NCI-H2107 treated with DMSO at 0.1 percent for 48 hours (cell line): ENCODE results near the gene SLC27A2.
A peak's percentile ranks its signal among the peaks of the same experiment; 100 is the strongest.
"Not testable (repeated sequence)": the region's sequence is repeated elsewhere in the genome, so short reads cannot be mapped to it uniquely, and the experiment has no call there.

Experiments used
- DNase-seq: peaks from one replicate; lab custom pipeline; 2025; ENCODE audit not compliant: unreplicated experiment; lab: John Stamatoyannopoulos, UW

The SLC27A2 gene

DNA sequence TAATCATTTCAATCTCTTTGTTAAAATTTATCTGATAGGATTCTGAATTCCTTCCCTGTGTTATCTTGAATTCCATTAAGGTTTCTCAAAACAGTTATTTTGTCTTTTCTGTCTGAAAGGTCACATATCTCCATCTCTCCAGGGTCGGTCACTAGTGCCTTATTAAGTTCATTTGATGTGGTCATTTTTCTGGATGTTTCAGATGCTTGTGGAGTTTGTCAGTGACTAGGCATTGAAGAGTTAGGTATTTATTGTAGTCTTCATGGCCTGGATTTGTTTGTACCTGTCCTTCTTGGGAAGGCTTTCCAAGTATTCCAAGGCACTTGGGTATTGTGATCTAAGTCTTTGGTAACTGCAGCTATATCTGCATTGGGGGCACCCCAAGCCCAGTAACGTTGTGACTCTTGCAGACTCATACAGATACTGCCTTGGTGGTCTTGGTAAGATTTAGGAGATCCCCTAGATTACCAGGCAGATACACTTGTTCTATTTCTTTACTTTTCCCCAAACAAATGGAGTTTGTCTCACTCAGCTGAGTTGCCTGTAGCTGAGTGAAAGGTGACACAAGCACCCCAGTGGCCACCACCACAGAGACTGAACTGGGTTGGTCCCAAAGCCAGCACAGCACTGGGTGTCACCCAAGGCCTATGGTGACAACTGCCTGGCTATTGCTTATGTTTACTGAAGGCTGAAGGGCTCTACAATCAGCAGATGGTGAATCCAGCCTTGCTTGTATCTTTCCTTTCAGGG, 18.9 kb upstream of the SLC27A2 start:
- DNase-seq: no peak

DNA sequence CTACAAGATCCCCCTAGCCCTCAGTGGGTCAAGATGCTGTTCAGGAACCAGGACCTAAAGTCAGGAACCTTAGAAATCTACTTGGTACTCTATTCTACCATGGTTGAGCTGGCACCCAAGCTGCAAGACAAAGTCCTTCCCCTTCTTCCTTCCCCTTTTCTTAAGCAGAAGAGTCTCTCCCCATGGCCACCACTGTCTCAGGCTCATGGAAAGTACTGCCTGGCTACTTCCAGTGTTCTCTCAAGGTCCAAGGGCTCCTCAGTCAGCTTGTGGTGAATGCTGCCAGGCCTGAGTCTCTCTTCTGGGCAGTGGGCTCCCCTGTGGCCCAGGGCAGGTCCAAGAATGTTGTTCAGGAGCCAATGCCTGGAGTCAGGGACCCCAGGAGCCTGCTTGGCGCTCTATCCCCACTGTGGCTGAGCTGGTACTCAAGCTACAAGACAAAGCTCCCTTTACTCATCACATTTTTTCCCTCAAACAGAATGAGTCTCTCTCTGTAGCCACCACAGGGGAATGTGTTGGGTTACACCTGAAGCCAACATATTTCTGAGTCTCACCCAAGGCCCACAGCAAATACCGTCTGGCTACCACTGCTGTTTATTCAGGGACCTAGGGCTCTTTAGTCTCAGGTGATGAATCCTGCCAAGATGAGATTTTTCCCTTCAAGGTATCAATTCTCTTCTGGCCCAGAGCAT, 18.1 kb upstream of the SLC27A2 start:
- DNase-seq: no peak

DNA sequence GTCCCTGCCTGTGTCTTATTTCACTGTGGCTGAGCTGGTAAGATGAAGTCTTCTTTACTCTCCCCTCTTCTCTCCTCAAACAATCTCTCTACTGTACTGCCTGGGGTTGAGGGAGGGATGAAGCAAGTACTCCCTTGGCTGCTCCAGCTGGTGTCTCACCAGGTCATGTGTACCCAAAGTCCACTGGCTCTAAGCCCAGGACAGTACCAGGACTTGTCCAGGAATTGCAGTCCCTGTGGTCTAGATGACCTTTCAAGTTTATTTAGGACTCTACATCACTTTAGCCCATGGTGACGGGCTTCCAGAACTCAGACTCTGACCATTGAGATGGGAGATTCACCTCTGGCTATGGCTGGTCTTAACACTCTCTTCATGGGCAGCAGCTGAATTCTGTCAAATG, 17.5 kb upstream of the SLC27A2 start:
- no peak for DNase-seq

DNA sequence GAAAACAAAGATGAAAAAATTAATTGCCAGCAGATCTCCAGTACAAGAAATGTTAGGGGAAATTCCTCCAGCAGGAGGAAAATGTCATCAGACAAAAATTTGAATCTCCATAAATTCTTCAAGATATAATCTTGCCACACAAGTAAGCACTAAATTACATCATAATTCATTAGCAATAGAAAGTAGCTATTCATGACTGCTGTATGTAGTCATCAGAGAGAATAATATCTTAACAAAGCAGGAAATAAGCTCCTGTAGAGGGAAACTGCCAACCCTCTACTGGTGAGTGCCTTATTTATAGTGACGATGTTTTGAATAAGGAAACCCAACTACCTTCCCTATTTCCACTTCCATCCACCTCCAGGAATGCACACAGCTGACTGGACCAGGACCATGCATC, 15.8 kb upstream of the SLC27A2 start:
- DNase-seq: no peak

DNA sequence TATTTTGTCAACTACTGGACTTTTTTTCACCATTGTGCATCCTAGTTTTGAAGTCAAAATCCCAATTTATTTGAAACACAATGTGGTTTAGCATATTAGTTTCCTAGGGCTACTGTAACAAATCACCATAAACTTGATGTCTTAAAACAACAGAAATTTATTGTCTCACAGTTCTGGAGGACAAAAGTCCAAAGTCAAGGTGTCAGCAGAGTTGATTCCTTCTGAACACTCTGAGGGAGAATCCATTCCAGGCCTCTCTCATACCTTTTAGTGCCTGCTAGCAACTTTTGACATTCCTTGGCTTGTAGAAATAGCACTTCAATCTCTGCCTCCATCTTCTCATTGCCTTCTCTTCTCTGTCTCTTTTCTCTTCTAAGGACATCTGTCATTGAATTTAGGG, 14.9 kb upstream of the SLC27A2 start:
- no peak for DNase-seq

DNA sequence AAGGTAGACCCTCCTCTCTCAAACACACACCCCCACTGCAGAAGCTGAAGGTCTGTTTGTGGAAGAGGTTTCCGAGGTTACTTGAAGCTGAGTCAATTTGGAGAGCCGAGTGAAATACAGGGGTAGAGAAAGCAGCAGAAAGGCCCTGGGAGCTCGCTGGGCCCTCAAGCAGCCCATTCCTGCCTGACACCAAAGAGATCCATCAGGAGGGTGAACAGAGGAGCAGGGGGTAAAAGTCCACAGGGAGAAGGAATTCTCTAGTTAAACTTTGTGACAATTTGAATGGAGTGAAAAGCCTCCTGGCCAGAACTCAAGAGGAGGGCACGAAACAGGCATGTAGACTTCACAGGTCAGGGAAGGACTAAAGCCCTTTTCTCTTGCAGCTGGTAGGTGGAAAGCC, 13.6 kb upstream of the SLC27A2 start:
- no peak for DNase-seq

DNA sequence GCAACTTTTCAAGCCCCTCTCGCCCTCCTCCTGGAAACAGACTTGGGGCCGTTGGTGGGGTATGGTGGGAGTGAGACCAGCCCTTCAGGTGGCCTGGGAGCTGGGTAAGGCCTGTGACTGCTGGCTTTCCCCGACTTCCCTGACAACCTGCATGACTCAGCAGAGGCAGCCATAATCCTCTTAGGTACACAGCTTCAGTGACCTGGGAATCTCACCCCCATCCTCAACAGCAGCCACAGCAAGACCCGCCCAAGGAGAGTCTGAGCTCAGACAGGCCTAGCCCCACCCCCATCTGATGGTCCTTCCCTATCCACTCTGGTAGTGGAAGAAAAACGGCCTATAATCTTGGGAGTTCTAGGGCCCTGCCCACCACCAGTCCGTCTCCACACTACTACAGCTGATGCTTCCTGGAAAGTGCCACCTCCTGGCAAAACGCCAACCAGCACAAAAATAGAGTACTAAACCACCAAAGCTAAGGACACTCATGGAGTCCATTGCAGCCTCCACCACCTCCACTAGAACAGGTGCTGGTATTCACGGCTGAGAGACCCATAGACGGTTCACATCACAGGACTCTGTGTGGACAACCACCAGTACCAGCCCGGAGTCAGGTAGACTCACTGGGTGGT, 13.1 kb upstream of the SLC27A2 start:
- no peak for DNase-seq

DNA sequence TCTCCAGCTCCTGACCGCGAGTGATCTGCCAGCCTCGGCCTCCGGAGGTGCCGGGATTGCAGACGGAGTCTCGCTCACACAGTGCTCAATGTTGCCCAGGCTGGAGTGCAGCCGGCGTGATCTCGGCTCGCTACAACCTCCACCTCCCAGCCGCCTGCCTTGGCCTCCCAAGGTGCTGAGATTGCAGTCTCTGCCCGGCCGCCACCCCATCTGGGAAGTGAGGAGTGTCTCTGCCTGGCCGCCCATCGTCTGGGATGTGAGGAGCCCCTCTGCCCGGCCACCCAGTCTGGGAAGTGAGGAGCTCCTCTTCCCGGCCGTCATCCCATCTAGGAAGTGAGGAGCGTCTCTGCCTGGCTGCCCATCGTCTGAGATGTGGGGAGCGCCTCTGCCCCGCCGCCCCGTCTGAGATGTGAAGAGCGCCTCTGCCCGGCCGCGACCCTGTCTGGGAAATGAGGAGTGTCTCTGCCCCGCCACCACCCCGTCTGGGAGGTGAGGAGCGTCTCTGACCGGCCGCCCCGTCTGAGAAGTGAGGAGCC, 9.6 kb upstream of the SLC27A2 start:
- DNase-seq: not testable (repeated sequence)

DNA sequence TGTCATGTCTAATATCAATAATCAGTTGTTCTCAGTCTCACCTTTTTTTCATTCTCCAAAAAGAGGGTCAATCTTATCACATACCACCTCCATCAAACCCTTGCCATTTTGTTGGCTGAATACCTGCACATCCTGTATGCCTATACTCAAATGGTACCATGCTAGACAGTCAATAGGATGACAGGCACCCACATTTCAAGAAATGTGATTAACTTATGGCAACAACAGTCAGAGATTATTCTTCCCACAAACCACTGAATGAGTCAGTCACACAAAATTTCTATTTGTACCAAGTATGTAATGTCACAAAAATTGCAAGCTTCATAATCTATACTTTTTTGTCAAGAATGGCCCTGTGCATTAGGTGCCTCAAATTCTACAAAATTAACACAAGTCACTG, 5.1 kb upstream of the SLC27A2 start:
- DNase-seq: no peak

DNA sequence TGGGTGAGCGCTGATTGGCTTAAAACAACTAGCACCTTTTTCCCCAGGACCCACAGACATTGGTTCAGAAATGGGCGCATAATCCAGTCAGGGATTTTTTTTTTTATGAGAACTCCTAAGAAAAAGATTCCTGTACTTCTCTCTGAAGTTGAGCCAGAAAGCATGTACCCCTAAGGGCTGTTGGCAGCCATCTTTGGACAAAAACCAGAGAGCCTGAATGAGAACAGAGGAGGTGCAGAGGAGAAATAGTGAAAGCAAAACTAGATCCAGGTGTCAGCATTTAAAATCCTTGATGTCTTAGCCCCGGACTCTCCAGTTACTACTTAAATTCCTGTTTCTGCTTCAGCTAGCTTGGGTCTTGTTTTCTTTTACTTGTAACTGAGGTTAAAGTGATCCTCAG, 1.9 kb upstream of the SLC27A2 start:
- no peak for DNase-seq

DNA sequence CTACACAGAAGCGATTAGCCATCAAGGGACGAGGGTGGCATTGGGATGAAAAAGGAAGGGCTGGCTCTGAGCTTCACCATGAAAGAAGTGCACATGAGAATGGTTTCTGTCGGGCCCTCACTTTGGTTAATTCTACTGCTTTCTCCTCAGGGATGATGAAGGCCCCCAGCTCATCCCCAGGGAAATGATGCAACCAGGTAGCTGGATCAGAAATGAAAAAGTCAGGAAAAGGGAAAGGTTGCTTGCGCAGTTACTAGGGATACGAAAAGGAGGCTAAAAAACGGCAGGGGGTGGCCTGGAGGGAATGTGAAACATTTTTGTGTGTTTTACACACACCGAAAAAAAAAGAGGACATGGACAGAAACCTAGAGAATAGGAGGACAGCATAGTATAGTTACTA, 1.4 kb upstream of the SLC27A2 start:
- DNase-seq: no peak

DNA sequence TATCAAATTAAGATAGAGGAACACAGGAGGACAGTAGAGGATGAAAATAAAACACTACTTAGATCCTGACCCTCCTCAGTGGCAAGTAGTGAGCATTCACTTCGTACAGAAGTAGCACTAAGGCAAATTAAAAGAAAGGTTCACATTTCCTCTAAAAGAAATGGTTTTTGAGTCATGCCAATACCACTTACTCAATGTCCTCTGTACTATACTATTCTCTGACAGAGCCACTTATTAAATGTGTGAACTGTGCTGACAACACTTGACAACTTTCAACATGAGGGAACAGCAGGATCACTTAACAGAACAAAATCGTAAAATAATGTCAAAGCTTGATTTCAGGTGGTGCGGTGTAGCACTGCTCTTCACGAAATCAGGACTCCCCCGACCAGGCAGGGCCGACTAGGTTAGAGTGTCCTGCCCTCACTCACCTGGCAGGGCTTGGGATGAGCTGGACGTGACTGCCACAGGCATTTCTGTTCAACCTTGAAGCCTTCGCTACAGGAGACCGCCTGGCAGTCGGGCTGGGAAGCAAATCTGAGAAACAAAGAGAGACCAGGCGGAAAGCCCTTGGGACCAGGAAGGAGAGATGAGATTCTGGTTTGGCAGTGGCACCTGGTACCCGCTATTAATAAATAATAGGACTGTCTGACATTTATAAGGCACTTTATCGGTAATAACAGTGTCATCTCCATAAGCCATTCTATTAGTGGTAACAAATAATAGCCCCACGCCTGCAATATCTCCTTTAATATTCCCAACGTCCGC, 611 bp upstream of the SLC27A2 start:
- DNase-seq: peak; percentile 31

DNA sequence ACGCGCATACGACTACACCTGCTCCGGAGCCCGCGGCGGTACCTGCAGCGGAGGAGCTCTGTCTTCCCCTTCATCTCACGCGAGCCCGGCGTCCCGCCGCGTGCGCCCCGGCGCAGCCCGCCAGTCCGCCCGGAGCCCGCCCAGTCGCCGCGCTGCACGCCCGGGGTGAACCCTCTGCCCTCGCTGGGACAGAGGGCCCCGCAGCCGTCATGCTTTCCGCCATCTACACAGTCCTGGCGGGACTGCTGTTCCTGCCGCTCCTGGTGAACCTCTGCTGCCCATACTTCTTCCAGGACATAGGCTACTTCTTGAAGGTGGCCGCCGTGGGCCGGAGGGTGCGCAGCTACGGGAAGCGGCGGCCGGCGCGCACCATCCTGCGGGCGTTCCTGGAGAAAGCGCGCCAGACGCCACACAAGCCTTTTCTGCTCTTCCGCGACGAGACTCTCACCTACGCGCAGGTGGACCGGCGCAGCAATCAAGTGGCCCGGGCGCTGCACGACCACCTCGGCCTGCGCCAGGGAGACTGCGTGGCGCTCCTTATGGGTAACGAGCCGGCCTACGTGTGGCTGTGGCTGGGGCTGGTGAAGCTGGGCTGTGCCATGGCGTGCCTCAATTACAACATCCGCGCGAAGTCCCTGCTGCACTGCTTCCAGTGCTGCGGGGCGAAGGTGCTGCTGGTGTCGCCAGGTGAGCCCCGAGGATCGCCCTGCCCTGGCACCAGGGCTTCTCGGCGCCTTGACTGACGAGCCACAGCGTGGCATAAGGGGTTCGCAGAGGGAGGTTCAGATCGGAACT, 420 bp downstream of the SLC27A2 start:
- DNase-seq: peak; percentile 10

DNA sequence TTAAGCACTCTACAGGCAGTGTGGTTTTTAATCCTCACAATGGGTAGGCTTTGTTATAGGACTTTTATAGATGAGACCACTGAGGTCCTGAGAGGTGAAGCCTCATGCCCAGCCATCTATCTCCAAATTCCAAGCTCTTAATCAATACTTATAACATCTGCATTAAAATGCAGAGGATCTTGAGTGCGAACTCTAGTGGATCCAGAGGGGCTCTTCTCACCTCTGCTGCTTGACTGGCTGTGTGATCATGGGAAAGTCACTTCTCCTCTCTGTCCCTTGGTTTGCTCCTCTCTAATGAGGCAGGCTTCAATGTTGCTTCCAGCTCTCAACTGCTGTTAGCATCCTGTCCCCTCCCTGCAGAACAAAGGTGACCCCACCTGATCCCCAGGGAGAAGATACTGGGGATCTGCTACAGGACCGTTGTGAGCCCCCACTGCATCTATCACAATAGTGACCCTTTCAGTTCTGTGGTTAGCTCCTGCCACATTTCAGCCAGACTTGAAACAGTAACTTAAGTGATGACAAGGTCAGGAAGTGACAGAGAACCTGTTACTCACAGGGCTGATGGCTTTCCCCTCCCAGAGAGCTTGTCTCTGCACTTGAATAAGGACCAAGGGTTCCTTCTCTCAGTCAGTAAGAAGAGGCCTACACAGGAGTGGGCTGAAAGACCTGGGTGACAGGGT, 1.3 kb downstream of the SLC27A2 start:
- no peak for DNase-seq

DNA sequence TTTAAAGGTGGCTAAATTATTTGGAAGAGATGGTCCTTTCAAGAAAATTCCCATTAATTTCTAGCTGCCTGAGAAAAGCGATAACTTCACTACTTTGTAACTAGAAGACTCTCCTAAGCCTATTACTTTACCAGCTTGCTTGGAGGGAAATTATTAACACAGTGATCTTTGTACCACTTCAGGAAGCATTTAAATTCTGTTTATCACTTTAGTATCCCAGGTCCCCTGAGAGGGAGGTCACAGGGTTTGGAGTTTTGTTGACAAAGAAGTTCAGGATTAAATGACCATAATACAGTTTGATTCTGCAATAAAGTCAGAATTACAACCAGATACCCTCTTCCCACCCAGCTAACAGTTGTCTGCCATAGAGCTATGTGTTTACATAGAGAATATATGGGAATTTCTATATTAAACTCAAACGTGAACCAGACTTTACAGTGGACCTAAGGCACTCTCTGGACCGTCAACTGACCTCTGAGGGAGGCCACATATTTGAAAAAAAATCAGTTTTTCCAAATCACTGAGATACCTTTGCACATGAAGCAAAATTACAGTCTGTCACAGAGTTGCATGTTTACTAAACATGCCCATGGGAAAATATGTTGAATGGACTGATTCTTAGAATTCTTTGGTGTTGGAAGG, 3.0 kb downstream of the SLC27A2 start:
- no peak for DNase-seq

DNA sequence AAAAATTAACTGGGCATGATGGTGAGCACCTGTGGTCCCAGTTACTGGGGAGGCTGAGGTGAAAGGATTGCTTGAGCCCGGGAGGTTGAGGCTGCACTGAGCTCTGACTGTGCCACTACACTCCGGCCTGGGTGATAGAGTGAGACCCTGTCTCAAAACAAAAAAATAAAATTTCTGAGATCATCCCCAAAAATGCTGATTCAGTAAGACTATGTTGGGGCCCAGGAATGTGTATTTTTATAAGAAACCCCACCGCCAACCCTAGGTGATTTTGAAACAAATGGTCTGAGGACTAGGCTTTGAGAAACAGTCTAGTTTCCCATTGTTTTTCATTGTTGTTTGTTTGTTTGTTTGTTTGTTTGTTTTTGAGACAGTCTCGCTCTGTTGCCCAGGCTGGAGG, 4.1 kb downstream of the SLC27A2 start:
- no peak for DNase-seq

DNA sequence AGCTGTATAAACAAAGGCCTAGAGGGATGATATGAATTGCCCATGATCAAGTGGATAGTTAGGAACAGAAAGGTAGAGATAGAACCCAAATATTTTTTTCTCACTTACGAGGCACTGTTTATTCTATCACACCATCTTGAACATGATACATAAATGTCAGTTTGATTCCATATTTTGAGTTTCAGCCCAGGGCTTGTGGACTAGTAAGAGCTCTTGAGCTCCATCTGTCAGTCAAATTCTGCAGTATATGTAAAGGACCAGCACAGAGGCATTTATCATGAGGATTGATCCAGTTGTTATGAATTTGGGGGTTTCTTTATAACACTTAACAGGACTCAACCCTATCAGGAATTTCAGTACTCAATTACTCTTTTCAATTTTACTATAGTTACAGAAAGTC, 4.8 kb downstream of the SLC27A2 start:
- no peak for DNase-seq

DNA sequence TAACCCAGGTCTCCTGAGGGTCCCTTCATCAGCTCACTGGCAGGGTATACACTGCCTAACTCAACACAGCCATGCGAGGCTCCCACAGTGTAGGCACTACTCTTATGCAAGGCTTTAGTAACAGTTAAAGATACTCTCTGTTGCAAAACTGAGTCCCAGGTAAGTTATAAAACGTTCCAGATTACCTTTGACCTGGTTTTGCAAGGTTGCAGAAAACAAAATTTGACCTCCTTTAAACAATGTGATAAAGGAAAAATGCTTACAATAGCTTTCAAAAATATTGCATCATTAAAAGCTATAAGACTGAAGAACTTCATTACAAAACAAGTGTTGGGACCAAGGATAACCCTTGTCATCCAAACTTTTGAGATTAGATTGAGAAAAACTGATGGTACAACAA, 5.5 kb downstream of the SLC27A2 start:
- DNase-seq: no peak

DNA sequence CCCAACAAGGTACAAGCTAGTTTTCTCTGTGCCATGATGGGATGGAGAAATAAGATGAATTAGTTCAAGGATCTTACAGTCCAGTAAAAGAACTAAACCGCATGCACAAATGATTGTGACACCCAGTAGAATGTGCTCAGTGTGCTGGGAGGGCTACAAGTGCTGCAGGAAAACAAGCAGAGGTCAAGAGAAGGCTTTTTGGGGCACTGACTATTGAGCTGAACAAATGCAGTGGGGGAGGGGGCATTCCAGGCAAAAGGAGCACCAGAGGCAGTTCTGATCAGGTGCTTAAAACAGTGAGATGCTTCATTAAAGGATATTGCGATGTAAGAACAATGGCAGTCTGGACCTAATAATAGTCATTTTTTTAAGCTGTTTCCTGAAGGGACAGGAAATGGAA, 6.0 kb downstream of the SLC27A2 start:
- no peak for DNase-seq

DNA sequence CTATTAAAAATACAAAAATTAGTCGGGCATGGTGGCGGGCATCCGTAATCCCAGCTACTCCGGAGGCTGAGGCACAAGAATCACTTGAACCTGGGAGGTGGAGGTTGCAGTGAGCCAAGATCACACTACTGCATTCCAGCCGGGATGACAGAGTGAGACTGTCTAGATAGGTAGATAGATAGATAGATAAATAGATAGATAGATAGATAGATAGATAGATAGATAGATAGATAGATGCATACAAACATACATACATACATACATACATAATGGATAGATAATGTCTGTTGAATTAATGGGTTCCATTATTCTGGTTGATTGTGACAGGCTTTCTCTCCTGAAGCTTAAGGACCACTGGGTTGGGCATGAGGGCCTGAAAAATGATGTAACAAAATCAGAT, 6.8 kb downstream of the SLC27A2 start:
- not testable (repeated sequence) for DNase-seq
